ENCODE results near the gene SHISA5.

Gene SHISA5

DNA sequence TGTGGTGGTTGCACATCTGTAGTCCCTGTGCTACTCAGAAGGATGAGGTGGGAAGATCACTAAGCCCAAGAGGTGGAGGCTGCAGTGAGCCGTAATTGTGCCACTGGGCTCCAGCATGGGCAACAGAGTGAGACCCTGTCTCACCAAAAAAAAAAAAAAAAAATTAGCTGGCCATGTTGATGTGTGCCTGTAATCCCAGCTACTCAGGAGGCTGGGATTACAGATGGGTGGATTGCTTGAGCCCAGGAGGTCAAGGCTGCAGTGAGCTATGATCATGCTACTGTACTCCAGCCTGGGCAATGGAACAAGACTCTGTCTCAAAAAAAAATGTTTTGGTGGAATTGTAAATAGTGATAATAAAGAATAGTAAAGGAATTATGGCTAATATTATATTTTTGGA lies 47.5 kb downstream of the SHISA5 start:
- DNase-seq: no peak

DNA sequence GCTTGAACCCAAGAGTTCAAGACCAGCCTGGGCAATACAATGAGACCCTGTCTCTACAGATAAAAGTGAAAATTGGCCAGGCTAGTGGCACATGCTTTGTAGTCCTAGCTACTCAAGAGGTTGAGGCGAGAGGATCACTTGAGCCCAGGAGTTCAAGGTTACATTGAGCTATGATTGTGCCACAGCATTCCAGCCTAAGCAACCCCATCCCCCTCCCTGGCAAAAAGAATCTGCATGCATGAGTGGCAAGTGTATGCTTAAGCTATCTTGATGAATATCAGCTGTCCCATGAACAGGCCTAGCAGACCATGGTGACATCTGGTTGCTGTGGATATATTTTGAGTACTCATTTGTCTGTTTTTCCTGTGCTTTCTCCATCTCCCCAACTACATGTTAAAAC lies 52.7 kb downstream of the SHISA5 start:
- DNase-seq: no peak

DNA sequence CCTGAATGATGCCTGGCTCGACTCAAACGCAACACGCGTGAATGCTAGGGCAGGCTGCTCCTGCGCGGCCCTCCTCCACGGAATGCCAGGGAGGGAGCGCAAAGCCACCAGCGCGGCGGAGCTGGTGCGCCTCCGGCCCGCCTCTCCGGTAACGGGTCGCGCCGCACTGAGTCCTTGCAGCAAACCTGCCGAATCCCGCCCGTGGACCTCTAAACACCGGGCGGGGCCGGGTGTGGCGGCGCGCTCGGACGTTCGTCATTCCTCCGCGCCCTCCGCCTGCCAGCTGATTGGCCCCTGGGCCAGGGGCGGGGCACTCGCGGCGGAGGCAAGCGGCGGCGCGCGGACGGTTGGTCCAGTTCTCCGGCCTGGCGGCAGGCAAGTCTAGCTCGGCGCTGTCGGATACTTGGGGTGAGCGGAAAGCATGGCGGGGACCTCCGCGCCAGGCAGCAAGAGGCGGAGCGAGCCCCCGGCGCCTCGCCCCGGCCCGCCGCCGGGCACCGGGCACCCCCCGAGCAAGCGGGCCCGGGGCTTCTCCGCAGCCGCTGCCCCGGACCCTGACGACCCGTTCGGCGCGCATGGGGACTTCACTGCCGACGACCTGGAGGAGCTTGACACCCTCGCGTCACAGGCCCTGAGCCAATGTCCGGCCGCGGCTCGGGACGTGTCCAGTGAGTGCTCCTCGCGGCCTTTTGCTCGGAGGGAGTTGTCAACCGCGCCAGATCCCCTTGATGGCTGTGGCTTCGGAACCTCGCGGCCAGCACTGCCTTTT lies 57.4 kb downstream of the SHISA5 start, which contains the start of gene ATRIP:
TSS of gene ATRIP (plus strand) at position 313 of the 769 bp plus-strand sequence. CDS start at position 422, 109 bp downstream.
- peak; percentile 84 for DNase-seq

DNA sequence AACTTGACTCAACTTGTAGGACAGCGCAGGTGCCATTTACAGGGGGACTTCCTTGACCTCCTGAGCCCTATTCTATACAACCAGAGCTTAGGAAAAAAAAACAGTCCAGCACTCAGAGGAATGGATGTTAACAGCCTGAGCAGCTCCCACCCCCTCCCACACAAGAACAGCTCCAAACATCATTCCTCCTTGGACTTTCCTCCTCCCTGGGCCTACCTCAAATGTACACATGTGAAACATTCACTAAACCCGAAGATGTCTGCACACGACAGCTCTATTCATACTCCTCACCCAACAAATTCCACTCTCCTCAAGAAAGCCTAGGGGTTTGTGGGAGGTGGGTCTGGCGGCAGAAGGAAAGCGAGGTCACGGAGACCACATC lies 57.9 kb downstream of the SHISA5 start:
- no peak for DNase-seq

DNA sequence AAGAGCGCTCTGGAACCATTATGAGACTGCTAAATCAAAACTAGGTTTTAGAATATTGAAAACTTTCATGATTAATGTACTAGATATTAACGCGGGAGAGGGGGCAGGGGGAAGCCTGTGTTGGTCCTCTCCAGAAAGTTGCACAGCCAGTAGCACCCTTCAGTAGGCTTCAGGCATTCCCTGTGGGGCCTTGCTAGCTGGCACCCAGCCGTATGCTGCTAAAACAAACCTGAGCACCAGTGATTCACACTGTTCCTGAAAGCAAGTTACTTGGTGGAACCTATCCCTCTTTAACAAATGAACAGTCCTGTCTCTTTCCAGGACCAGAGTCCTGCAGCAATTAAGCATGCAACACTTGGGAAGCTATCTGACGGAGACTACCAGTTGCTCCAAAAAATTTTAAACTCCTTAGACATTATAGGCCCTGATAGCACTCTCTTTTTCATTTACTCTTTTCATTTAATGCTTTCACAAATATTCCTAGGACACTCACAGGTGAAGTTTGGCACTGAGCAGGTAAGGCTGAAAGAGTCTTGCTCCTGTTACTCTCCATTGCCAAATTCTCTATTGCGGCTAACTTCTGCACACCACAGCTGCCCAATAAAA lies 58.6 kb downstream of the SHISA5 start:
- no peak for DNase-seq

DNA sequence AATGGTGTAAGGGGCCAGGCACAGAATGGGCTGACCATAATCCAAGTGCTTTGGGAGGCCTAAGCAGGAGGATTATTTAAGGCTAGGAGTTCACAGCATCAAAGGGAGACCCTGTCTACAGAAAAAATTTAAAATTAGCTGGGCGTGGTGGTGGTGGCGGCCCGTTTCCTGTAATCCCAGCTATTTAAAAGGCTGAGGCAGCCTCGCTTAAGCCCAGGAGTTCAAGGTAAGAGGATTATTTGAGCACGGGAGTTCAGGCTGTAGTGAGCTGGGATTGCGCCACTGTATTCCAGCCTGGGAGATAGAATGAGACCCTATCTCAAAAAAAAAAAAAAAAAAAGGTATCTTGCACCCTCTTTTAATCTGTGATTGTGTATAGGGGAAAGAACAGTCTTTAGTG lies 62.0 kb downstream of the SHISA5 start:
- no peak for DNase-seq

DNA sequence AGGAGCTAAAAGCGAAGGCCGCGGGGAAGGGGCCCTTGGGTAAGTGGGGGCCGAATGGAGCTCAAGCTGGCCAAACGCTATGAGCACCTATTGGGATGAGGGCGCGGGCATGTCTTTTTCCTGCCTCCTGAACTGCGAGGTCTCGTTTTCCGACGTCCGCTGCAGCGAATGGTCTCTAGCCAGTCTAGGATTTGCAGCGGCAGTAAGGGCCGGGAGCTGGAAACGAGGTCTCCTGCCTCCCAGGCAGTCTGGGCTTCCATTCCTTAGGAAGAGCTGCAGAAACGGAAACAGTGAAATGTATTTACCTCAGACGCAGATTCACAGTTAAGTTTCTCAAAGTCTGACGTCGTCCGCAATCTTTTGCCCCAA lies 63.4 kb downstream of the SHISA5 start:
- no peak for DNase-seq

DNA sequence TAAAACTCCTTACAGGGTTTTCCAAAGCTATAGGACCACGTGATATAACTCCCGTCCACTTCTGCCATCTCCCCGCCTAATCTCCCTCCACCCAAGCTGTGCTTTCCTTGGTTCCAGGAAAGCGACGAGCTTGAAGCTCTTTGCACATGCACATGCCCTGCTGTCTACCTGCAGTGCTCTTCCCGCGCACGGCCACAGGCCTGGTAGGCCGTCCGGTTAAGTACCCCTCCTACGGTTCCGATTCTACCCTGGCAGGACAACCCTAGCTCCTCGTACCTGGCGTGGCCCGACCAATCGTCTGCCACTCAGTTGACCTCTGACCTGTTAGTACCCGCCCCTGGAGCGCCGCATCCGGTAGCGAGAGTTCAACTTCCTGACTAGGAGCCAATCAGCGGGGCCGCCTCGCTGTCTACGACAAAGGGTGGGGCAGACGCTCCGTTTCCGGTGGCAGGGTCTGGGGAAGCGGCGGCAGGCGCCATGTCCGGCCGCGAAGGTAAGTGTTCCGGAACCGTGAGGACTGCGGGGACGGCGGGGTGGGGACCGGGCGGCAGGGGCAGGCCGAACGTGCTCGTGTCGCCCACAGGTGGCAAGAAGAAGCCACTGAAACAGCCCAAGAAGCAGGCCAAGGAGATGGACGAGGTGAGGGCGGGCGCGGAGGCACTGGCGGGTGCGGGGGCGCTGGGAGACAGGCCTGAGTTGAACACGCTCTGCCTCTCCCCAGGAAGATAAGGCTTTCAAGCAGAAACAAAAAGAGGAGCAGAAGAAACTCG lies 64.0 kb downstream of the SHISA5 start, which contains the start of the genes CCDC51 and TMA7:
TSS of gene CCDC51 (minus strand) at position 300 of the 770 bp plus-strand sequence. CDS start 4,991 bp downstream, outside the sequence.
TSS of gene TMA7 (plus strand) at position 438 of the 770 bp plus-strand sequence. CDS start at position 478, 40 bp downstream.
- DNase-seq: peak; percentile 98

DNA sequence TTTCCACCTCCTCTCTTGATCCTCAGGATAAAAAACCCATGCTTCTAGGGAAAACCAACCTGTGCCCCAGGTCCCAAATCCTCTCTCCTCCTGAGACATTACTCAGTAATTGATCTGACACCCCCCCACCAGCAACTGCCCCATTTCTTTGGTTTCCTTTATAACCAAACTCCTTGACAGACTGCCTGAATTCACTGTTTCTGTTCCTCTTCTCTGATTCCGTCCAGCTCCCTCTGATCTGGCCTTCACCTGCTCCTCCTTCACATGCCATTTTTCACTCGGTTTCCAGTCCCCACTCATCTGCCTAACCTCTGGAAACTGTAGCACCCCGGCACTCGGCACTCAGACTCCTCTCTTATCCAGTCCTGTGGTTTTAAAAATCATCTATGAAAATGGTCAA lies 66.2 kb downstream of the SHISA5 start:
- no peak for DNase-seq

DNA sequence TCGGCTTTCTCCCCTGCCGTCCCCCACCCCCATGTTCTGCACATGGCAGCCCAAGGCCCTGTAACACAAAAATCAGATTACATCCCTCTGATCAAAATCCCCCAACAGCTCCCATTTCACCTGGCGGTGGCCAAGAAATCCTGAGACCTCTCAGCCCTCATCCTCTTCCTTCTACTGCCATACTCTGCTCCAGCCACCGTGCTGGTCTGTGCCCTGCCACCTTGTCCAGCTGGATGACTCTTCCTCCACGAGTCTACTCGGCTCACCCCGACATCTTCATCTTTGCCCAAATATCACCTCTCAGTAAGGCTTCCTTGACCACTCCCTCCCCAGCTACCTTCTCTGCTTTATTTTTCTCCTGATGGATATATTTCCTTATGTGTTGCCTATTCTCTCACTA lies 67.1 kb downstream of the SHISA5 start:
- DNase-seq: no peak

DNA sequence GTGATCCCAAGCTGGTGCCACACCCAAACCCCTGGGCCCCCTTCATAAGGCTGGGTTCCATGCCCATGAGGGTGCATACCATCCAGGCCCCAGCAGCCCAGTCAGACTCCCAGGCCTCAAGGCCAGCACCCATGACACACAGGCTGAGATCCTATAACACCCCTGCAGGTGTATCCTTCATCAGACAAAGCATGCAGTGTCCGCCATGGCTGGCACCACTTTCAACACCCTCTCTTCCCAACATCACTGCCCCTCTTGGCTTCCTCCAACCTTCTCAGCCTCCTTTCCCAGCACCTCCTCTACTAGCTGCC lies 67.5 kb downstream of the SHISA5 start:
- DNase-seq: no peak

DNA sequence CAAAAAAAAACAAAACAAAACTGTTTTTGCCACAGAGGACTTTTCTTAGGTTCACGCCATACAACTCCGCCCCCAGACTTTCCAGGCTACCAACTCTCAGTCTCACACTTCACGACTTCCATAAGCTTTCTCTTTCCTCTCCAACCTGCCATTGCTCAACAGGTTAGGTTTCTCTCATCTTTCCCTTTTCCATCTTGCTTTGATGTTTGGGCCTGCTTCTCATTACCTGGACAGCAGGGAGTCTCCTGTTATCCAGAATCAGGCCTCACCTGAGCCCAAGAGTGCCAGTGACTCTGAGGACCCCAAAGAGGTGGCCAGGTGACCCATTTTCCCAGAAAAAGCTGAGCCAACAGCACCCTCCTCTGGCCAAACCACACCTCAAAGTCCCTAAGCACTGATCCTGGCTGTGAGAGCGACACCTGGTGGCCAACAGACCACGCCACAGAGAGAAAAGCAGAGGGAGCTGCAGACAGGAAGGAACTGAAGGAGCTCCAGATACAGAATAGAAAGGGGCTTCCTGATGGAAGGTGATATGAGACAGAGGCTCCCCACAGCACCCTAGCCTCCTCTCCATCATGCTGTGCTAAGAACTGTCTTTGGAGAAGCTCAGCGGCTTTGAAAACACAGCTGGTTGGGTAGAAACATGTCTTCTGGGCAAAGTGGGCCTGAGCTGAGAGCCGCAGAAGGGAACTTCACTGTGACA lies 68.0 kb downstream of the SHISA5 start:
- peak; percentile 84 for DNase-seq

DNA sequence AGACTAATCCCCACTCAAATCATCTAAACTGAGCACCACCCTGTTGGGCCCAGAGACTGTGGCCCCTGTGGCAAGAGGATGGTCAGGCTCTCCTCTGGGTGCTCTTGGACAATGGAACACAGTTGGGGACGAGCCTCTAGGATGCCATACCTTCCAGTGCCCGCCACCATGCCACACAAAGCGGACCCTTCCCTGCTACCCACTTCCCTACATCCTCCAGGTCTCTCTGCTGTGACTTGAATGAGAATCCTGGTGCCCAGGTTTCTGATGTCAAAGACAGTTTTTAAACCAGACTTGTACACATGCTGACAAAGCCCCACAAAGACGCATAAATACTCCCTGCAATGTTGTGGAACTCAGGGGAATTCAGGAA lies 68.8 kb downstream of the SHISA5 start:
- DNase-seq: no peak

DNA sequence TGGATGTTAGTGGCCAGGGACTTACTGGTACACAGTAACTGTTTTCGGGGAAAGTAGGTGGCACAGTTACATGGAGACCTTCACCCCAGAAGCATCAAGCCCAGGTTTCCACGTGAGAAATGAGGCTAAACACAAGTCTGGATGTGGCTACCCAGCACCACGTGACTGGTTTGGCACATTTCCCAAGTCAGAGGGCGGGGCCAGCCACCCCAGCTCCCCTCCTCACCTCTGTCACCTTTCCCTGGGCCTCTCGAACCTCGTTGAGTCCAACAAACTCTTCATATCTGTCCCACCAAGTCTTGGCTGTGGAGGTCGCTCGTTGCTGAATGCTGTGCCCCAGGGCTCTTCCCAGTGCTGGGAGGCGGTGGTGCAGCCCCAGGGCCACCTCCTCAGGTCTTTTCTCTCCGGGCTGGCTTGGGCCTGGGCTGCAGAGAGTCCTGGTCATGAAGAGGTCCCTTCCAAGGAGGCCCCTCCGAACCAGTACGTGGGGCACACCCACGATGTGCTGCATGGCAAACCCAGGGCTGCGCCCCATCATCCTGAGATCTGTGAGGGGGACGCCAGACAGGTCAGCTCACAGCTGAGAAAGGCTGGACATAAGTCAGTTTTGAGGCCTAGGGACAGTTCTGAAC lies 69.3 kb downstream of the SHISA5 start:
- DNase-seq: no peak

DNA sequence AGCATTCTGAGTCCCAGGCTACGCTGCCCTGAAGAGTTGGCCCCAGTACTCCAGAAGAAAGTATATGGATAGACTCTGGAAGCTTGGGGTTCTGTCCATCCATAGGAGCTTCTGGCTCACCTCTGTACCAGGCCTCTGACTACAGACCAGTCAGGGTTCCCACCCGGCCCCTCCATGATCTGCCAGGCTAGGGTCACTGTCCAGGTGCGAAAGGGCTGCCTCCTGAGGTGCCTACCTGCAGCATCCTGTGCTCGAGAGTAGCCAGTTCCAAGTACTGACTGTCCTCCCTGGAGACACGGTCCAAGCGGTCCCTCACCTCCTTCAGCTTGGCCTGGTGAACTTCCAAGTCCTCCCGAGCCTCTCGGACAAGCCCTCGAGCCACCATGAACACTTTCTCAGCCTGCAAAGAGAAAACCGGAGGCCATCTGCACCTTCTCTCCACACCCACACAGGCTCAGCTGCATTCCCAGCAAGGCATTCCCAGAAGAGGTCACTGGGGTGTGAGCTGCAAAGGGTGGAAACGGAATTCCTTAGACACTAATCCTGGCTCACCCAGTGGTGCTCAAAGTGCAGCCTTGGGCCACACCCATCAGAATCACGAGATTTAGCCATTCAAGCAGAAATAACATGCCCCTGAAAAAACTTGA lies 70.4 kb downstream of the SHISA5 start:
- no peak for DNase-seq

DNA sequence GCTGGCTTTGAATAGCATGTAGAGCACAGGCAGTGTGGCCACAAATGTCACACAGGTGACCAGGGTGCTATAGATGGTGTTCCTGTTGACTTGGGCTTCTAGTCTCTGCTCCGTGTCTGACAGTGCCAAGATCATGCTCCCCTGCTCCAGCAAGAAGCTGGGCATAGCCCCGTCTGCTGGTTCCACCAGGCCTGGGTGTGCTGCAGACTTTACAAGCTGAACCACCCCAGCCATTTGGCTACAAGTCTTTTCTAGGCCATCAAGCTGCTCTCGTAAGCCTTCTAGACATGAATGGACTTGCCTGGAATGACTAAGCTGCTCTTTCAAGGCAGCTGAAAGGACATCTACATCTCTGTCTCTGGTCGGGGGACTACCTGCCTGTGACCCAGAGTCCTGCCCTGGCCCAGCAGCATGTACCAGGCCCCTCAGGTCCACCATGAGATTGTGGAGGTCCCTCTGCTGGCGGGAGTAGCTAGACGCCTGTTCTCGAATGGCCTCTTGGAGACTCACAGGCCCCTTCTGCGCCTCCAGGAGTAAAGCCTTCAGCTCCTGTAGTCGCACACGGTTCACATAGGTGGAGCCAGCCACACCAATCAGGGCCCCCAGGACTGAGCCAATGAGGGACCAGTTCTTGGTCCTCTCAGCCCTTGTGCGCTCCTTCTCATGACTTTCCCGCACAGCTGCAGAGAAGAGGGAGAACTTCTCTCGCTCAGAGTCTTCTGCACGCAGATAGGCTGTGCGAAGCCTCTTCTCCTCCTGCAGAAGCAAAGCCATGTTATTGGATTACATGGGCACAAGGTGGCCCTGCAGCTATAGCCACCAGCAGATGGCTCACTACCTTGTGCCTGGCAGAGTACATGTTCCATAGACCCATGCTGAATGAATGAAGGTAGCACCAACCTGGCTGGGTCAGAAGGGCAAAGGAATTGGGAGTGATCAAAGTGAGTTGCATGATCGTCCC lies 71.3 kb downstream of the SHISA5 start:
- DNase-seq: no peak

DNA sequence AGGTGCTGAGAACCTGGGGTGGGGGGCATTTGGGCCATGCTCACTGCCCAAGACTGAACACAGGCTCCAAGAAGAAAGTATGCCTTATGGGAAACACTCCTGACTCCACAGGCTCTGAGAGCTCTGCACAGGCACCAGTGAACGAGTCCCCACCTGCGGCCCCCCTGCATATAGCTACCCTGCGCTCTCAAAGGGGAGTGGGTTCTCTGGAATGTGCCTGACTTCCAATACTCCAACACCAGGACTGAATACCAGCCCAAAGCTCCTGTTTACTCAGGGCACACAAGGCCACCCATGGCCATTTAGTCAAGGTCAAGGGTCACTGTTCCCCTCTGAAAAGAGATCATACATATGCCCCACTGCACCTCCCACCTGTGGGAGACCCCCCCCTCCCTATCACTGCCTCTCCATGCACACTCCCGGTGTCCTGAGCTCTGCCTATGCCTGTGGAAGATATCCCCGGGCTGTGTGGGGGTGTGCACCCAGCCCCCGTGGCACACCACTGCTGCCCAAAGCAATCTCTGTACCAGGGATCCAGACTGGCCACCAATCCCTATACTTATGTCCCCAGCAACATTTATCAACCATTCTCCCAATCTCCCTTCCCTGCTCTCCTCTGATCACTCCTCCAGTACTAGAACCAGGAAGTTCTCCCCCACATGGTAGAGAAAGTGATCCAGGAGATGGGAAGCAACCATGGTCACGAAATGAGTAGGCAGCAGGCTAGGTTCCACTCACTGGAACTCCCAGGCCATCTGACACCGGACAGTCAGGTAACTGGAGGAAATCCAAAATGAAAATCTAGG lies 72.5 kb downstream of the SHISA5 start:
- no peak for DNase-seq

DNA sequence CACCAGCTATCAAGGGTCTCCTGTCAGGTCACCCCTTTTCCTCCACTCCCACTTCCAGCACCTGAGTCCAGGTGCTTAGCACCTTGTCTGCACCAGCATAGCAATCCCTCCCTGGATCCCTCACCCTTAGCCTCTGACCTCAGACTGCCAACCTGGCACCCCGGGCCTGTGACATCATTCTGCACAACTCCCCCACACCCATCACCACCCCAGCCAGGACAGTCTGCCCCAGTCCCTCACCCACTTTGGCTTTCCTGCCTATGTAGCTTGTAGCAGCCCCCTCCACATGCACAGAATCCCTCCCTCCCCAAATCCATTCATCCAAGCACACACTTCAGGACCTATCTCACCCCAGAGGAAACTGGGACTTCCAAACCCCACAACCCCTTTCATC lies 73.3 kb downstream of the SHISA5 start:
- DNase-seq: no peak

DNA sequence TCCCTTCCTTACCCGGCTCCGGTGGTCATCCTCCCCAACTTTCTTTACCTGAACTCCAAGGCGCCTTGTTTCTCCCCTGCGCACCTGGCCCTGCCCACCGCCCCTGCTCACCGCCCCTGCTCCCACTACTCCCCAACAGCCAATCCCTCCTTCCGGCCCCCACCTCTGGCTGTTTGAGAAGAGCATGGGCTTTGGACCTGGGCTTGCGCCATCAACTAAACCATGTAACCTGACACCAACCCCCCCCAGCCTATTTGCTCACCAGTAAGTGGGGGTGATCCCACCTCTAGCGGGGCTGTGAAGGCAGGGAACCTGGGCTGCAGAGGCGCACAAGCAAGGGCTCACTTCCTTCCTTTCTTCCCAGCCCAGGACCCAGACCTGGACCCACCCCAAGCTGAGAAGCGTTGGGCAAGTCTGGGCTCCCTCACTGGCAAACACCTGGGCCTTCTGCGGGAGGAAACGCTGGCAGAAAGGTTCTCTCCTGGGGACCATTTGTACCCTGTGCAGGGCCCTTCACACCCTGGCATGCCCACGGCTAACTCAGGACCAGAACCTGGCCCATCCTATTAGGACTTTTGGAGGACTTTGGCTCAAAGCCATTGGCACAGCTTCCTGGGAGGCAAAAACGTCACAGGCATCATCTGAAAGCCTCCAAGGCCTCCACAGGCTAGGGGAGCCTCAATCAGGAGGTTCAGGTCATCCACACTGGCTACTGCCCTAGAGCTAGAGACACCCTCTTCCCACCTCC lies 73.8 kb downstream of the SHISA5 start, which contains the start of gene PLXNB1:
TSS of gene PLXNB1 (minus strand) at position 127 of the 748 bp plus-strand sequence. CDS start 5,475 bp downstream, outside the sequence.
- DNase-seq: no peak

All from effector CD4-positive, alpha-beta T cell (primary cell).